HepG2 (cell line): ENCODE results near the gene CCDC170. TPM values are rescaled to one million over a fixed set of nuclear protein-coding genes. Genes with fewer than 3 reads are reported as not detected.

Source experiments
- ATAC-seq: fragments of 200-7000 bp; cut with Tn5 transposase; 3 replicates; pipeline ENCODE4 v1.9.1; 2020; ENCODE audit warnings: mild to moderate bottlenecking, moderate library complexity
- BruUV-seq: library from RNA; stranded (reverse); fragments of 400-500 nt; replicated peaks from 2 replicates; lab custom pipeline; 2021; lab: Mats Ljungman, UMichigan
- CTCF ChIA-PET: fragments of 300-600 bp; formaldehyde crosslinking; extraction: SDS; loops from one replicate; lab custom pipeline; 2021; ENCODE audit warnings: low total read pairs, inconsistent platforms, low intra/inter-chr PET ratio; lab: Yijun Ruan, JAX
- POLR2A ChIA-PET: fragments of 350-600 bp; sonication (Branson Sonifier 250); formaldehyde crosslinking; loops from one replicate; lab custom pipeline; 2020; ENCODE audit warnings: antibody characterized with exemption, inconsistent platforms; lab: Yijun Ruan, JAX
- DNase-seq: peaks from one replicate; pipeline ENCODE4 v3.0.0-alpha.2; 2015; ENCODE audit warnings: low spot score
- FAIRE-seq: peaks from 3 replicates; lab custom pipeline; 2011; peaks lifted over from hg19 to GRCh38; lab: Jason Lieb, UNC
- H2AFZ ChIP-seq: one replicate; pipeline ENCODE4 v1.6.1; 2011; ENCODE audit warnings: low read length, inconsistent platforms
- H3K27ac ChIP-seq: fragments of 300-600 bp; 3 replicates; pipeline ENCODE4 v1.8.0; 2011; ENCODE audit warnings: mixed run types, mild to moderate bottlenecking, mixed read lengths, low read length, inconsistent platforms; ENCODE audit not compliant: insufficient read depth; ENCODE audit errors: extremely low read length
- H3K27me3 ChIP-seq, 2 experiments: fragments of 200-600 bp in 1 of 2; 2 replicates in 1 of 2; 3 replicates in 1 of 2; pipeline versions ENCODE4 v1.6.0 to v1.8.0; 2011; ENCODE audit warnings: low read length in 2 of 2, mild to moderate bottlenecking in 2 of 2, moderate library complexity in 2 of 2, inconsistent platforms in 1 of 2; ENCODE audit not compliant: insufficient read depth in 2 of 2, control insufficient read depth in 1 of 2
- H3K36me3 ChIP-seq, 2 experiments: fragments of 200-600 bp in 1 of 2; replicated peaks in 1 of 2; 2 replicates in 1 of 2; 3 replicates in 1 of 2; pipeline versions ENCODE4 v1.5.1 to v1.8.0; 2011; ENCODE audit warnings: low read length in 2 of 2, inconsistent platforms in 1 of 2; ENCODE audit not compliant: insufficient read depth in 2 of 2, control insufficient read depth in 1 of 2
- H3K4me1 ChIP-seq: 2 replicates; pipeline ENCODE4 v1.5.1; 2012; ENCODE audit warnings: low read length, inconsistent platforms; ENCODE audit not compliant: insufficient read depth
- H3K4me2 ChIP-seq: 2 replicates; pipeline ENCODE4 v1.6.0; 2011; ENCODE audit warnings: low read depth, low read length, inconsistent platforms
- H3K4me3 ChIP-seq, 3 experiments: fragments of 200-600 bp in 1 of 3; sonication (generic), shearing (Covaris generic) in 1 of 3; replicated peaks in 1 of 3; 2 replicates each; pipeline ENCODE4 v1.5.1; 2011 to 2016; ENCODE audit warnings: low read length in 3 of 3, inconsistent platforms in 2 of 3, low read depth in 2 of 3, mild to moderate bottlenecking in 2 of 3, control low read depth in 1 of 3, mixed read lengths in 1 of 3; ENCODE audit not compliant: insufficient read depth in 1 of 3
- H3K79me2 ChIP-seq: one replicate; pipeline ENCODE4 v1.6.1; 2011; ENCODE audit warnings: low read length, inconsistent platforms; ENCODE audit not compliant: insufficient read depth
- H3K9ac ChIP-seq: 2 replicates; pipeline ENCODE4 v1.6.0; 2011; ENCODE audit warnings: mild to moderate bottlenecking, low read depth, low read length, inconsistent platforms; ENCODE audit not compliant: insufficient read depth
- H3K9me3 ChIP-seq: 2 replicates; pipeline ENCODE4 v1.5.1; 2012; ENCODE audit warnings: mild to moderate bottlenecking, low read length
- H4K20me1 ChIP-seq: 2 replicates; pipeline ENCODE4 v1.6.0; 2011; ENCODE audit warnings: inconsistent platforms, mild to moderate bottlenecking, low read length, moderate library complexity; ENCODE audit not compliant: insufficient read depth
- ATRX ChIP-seq: sonication (generic); formaldehyde crosslinking; IDR thresholded peaks from 2 replicates; pipeline ENCODE4 v1.4.0; 2020; ENCODE audit warnings: missing genetic modification reagents, borderline replicate concordance
- BRF2 ChIP-seq: sonication (generic); formaldehyde crosslinking; IDR thresholded peaks from 2 replicates; pipeline ENCODE4 v1.8.1; 2022; ENCODE audit warnings: mild to moderate bottlenecking, missing genetic modification reagents
- CREB1 ChIP-seq, 2 experiments: fragments of 450-650 bp in 1 of 2; IDR thresholded peaks; 2 replicates each; pipeline ENCODE4 v1.6.1; 2016 to 2017; ENCODE audit warnings: control low read depth in 1 of 2, mild to moderate bottlenecking in 1 of 2, missing compliant biosample characterization in 1 of 2, missing genetic modification characterization in 1 of 2
- FOXK2 ChIP-seq: fragments of 450-650 bp; IDR thresholded peaks from 2 replicates; pipeline ENCODE4 v1.6.1; 2016
- HINFP ChIP-seq: sonication (generic); formaldehyde crosslinking; IDR thresholded peaks from 2 replicates; pipeline ENCODE4 v1.4.0; 2020; ENCODE audit warnings: low read depth, mild to moderate bottlenecking, missing genetic modification reagents
- NKX3-1 ChIP-seq: sonication (generic); formaldehyde crosslinking; IDR thresholded peaks from 2 replicates; pipeline ENCODE4 v1.5.0; 2020; ENCODE audit warnings: missing genetic modification reagents
- NR0B2 ChIP-seq: sonication (generic); formaldehyde crosslinking; IDR thresholded peaks from 2 replicates; pipeline ENCODE4 v1.4.0; 2020; ENCODE audit warnings: mild to moderate bottlenecking, missing genetic modification reagents
- ZBTB34 ChIP-seq: sonication (generic); formaldehyde crosslinking; IDR thresholded peaks from 2 replicates; pipeline ENCODE4 v1.8.0; 2022; ENCODE audit warnings: mild to moderate bottlenecking, missing genetic modification reagents
- ZFP36L1 ChIP-seq: sonication (generic); formaldehyde crosslinking; IDR thresholded peaks from 2 replicates; pipeline ENCODE4 v1.8.0; 2022; ENCODE audit warnings: mild to moderate bottlenecking, missing genetic modification reagents, moderate library complexity
- ZNF205 ChIP-seq: IDR thresholded peaks from 2 replicates; pipeline ENCODE4 v1.6.1; 2018; ENCODE audit warnings: missing biosample characterization, missing genetic modification reagents
- ZNF335 ChIP-seq: sonication (generic); formaldehyde crosslinking; IDR thresholded peaks from 2 replicates; pipeline ENCODE4 v1.4.0; 2020; ENCODE audit warnings: missing genetic modification reagents
- WGBS: methylation state at CpG from one replicate; pipeline ENCODE4 v1.1.6; 2017; ENCODE audit warnings: low lambda C conversion rate; 5-methylcytosine and 5-hydroxymethylcytosine counted together
- in situ Hi-C: cut with HindIII; loops from 2 replicates; pipeline ENCODE4 v1.10.0; 2017; ENCODE audit warnings: low pct_unique_long_range_greater_than_20kb; ENCODE audit not compliant: extremely low pct_ligation_motif_present
- intact Hi-C: fragments of 100-400 bp; cut with micrococcal nuclease; formaldehyde crosslinking; loops from one replicate; pipeline ENCODE4 v1.10.0; 2022; ENCODE audit not compliant: unreplicated experiment
- polyA plus RNA-seq, 8 experiments: library from polyadenylated mRNA; depleted of rRNA in 3 of 8; stranded (reverse) in 7 of 8; unstranded in 1 of 8; fragments of >200 nt; fragmentation: Illumina TruSeq in 4 of 8; extraction: Trizol in 4 of 8; gene quantifications; 2 replicates each; pipeline versions ENCODE4 v1.2.1 to v1.2.3, GENCODE V29; 2011 to 2016; ENCODE audit warnings: low read depth in 4 of 8, missing spikeins in 1 of 8, mixed read lengths in 1 of 8; ENCODE audit not compliant: insufficient read depth in 1 of 8
- total RNA-seq, 5 experiments: library from RNA; depleted of rRNA; stranded (reverse); fragments of >200 nt; fragmentation: Illumina TruSeq; extraction: Trizol; gene quantifications; 2 replicates each; pipeline ENCODE4 v1.2.3, GENCODE V29; 2016; ENCODE audit warnings: low read depth in 1 of 5

The CCDC170 gene
- total and polyA plus RNA-seq, 2 of the 13 experiments (the other 11 are each of a cell fraction or from before 2014, with no cell fraction given) = 0.90 to 5.1 TPM

GRCh38 chr6:151490996-151491395 is 2.8 kb upstream of the CCDC170 start:
- FAIRE-seq (no peak), DNase-seq (no peak), ATAC-seq (no peak)
- no peak overlapping the region for H2AFZ ChIP-seq
- in situ Hi-C loops (no loop called here), intact Hi-C loops (loop anchor here (5.0 to 10.0 kb wide), 4 partner anchors 49 to 784 kb away; no protein-coding TSS in a partner anchor)
- H3K9ac ChIP-seq = no peak overlapping the region
- CTCF ChIA-PET = no interaction called here
- no peak overlapping the region for H3K4me2 ChIP-seq
- BruUV-seq = no TSS peak
- POLR2A ChIA-PET = interaction anchor here (1.1 kb wide), 1 partner anchor 54 kb away, joined by 3 read pairs; no protein-coding TSS in a partner anchor
- H3K27me3 ChIP-seq = no peaks in the 10 kb centered on the region; a peak in 1 of 5 replicates
- no peak overlapping the region for H3K4me3 ChIP-seq
- WGBS = 76% methylated on average over 7 of the region's 7 CpGs
- no peaks in the 10 kb centered on the region for H3K9me3 ChIP-seq
- H3K36me3 ChIP-seq = no peaks in the 10 kb centered on the region
- H4K20me1 ChIP-seq = no peaks in the 10 kb centered on the region
- TF ChIP-seq FOXK2 (no peak), NKX3-1 (CRISPR knock-in tag) (no peak), CREB1 (IDR thresholded peaks at IDR 0.05) (0 out of 2 replicates have a peak, but pooled peaks have one; percentile 57), CREB1 (CRISPR knock-in tag; IDR thresholded peaks at IDR 0.05) (no peak), ZNF205 (no peak), ZFP36L1 (no peak)
- H3K4me1 ChIP-seq = peaks cover 34% of the 10 kb centered on the region
- no peaks in the 10 kb centered on the region for H3K79me2 ChIP-seq
- no peak overlapping the region for H3K27ac ChIP-seq

GRCh38 chr6:151493161-151493803 is 535 bp upstream of the CCDC170 start:
- Histone ChIP-seq H3K36me3 (no peaks in the 10 kb centered on the region), H3K4me2 (peak overlapping the region; percentile 88), H3K4me1 (peaks cover 55% of the 10 kb centered on the region), H3K27ac (peak overlapping the region; percentile 86), H4K20me1 (no peaks in the 10 kb centered on the region), H3K27me3 (no peaks in the 10 kb centered on the region; a peak in 1 of 5 replicates), H3K9me3 (no peaks in the 10 kb centered on the region), H3K79me2 (no peaks in the 10 kb centered on the region), H3K4me3 (peak overlapping the region; percentile 95 to 99 (median 97)), H2AFZ (peak overlapping the region; percentile 89), H3K9ac (peak overlapping the region; percentile 90)
- under 1% methylated on average over 16 of the region's 16 CpGs for WGBS
- no peak for DNase-seq
- intact Hi-C loops = loop anchor here (5.0 to 10.0 kb wide), 4 partner anchors 51 to 782 kb away; no protein-coding TSS in a partner anchor
- in situ Hi-C loops = no loop called here
- ATAC-seq = peak; percentile 81
- ChIA-PET POLR2A (interaction anchor here (1.2 kb wide), 1 partner anchor 103 kb away, joined by 3 read pairs; no protein-coding TSS in a partner anchor), CTCF (no interaction called here)
- BruUV-seq = no TSS peak
- no peak for FAIRE-seq
- TF ChIP-seq ZBTB34 (CRISPR knock-in tag) (no peak), HINFP (CRISPR knock-in tag) (no peak; the same call in 1 of the 2 replicates), ZNF335 (CRISPR knock-in tag) (no peak), ATRX (no peak), NR0B2 (CRISPR knock-in tag) (no peak), BRF2 (CRISPR knock-in tag) (no peak)
